ENCODE results near the gene POLK. TPM values are rescaled to one million over a fixed set of nuclear protein-coding genes. Genes with fewer than 3 reads are reported as not detected.
A peak's percentile ranks its signal among the peaks of the same experiment; 100 is the strongest.

Gene POLK
- total RNA-seq, 1 donor from 2014 or later = 27.6 TPM

GRCh38 chr5:75584641-75585040 is 73.0 kb downstream of the POLK start:
- DNase-seq (ENCODE audit: low read depth) (no peak), FAIRE-seq (no peak)
- peaks cover 5% of the 10 kb centered on the region for H3K36me3 Mint-ChIP-seq (ENCODE audit: low read depth, unreplicated experiment)
- H3K9me3 Mint-ChIP-seq (ENCODE audit: unreplicated experiment) = no peaks in the 10 kb centered on the region
- no peak for TF ChIP-seq EZH2 (IDR thresholded peaks at IDR 0.05; ENCODE audit: insufficient read depth, low read length)
- peak; percentile 22 for TF ChIP-seq CTCF (IDR thresholded peaks at IDR 0.05; ENCODE audit: insufficient read depth, low read depth, low read length)
- no peak overlapping the region for H3K9ac ChIP-seq (ENCODE audit: low read length)
- no peak overlapping the region for H3K4me3 ChIP-seq (ENCODE audit: insufficient read depth, low read depth, low read length)
- H3K4me3 Mint-ChIP-seq (ENCODE audit: unreplicated experiment) = no peak overlapping the region
- no peaks in the 10 kb centered on the region for H3K79me2 ChIP-seq (ENCODE audit: insufficient read depth, low read length)
- no peaks in the 10 kb centered on the region for H3K27me3 Mint-ChIP-seq (ENCODE audit: low read depth, unreplicated experiment)
- H3K27me3 ChIP-seq (ENCODE audit: insufficient read depth, low read length) = no peaks in the 10 kb centered on the region
- H4K20me1 ChIP-seq (ENCODE audit: insufficient read depth, low read length) = no peaks in the 10 kb centered on the region
- no peaks in the 10 kb centered on the region for H3K9me3 ChIP-seq (ENCODE audit: insufficient read depth, low read depth, low read length)
- no peak overlapping the region for H2AFZ ChIP-seq (ENCODE audit: low read depth, low read length)
- peaks cover 14% of the 10 kb centered on the region for H3K36me3 ChIP-seq (ENCODE audit: insufficient read depth, low read length)
- no peaks in the 10 kb centered on the region for H3K4me1 ChIP-seq (ENCODE audit: insufficient read depth, low read length)
- no peaks in the 10 kb centered on the region for H3K4me1 Mint-ChIP-seq (ENCODE audit: low read depth, unreplicated experiment)
- no peak overlapping the region for H3K4me2 ChIP-seq (ENCODE audit: low read length)
- no peak overlapping the region for H3K27ac ChIP-seq (ENCODE audit: low read depth, low read length)
- H3K27ac Mint-ChIP-seq (ENCODE audit: unreplicated experiment) = no peak overlapping the region

- DNase-seq (ENCODE audit: low read depth) (no peak), FAIRE-seq (no peak)
- H3K4me1 Mint-ChIP-seq (ENCODE audit: low read depth, unreplicated experiment) = no peaks in the 10 kb centered on the region
- Histone ChIP-seq H3K4me1 (ENCODE audit: insufficient read depth, low read length) (no peaks in the 10 kb centered on the region), H2AFZ (ENCODE audit: low read depth, low read length) (no peak overlapping the region), H3K4me3 (ENCODE audit: insufficient read depth, low read depth, low read length) (no peak overlapping the region), H3K9ac (ENCODE audit: low read length) (no peak overlapping the region), H3K27me3 (ENCODE audit: insufficient read depth, low read length) (no peaks in the 10 kb centered on the region), H3K9me3 (ENCODE audit: insufficient read depth, low read depth, low read length) (no peaks in the 10 kb centered on the region), H3K4me2 (ENCODE audit: low read length) (no peak overlapping the region), H4K20me1 (ENCODE audit: insufficient read depth, low read length) (no peaks in the 10 kb centered on the region), H3K27ac (ENCODE audit: low read depth, low read length) (no peak overlapping the region), H3K36me3 (ENCODE audit: insufficient read depth, low read length) (peaks cover 10% of the 10 kb centered on the region), H3K79me2 (ENCODE audit: insufficient read depth, low read length) (no peaks in the 10 kb centered on the region)
- H3K27ac Mint-ChIP-seq (ENCODE audit: unreplicated experiment) = no peak overlapping the region
- H3K4me3 Mint-ChIP-seq (ENCODE audit: unreplicated experiment) = no peak overlapping the region
- no peaks in the 10 kb centered on the region for H3K9me3 Mint-ChIP-seq (ENCODE audit: unreplicated experiment)
- no peak for TF ChIP-seq CTCF (IDR thresholded peaks at IDR 0.05; ENCODE audit: insufficient read depth, low read depth, low read length)
- no peak for TF ChIP-seq EZH2 (IDR thresholded peaks at IDR 0.05; ENCODE audit: insufficient read depth, low read length)
- H3K27me3 Mint-ChIP-seq (ENCODE audit: low read depth, unreplicated experiment) = no peaks in the 10 kb centered on the region
- peaks cover 5% of the 10 kb centered on the region for H3K36me3 Mint-ChIP-seq (ENCODE audit: low read depth, unreplicated experiment)
Observed at GRCh38 chr5:75588666-75589065, 77.0 kb downstream of the POLK start.

- Mint-ChIP-seq H3K9me3 (ENCODE audit: unreplicated experiment) (no peaks in the 10 kb centered on the region), H3K36me3 (ENCODE audit: low read depth, unreplicated experiment) (peaks cover 10% of the 10 kb centered on the region), H3K4me1 (ENCODE audit: low read depth, unreplicated experiment) (peaks cover 19% of the 10 kb centered on the region), H3K27ac (ENCODE audit: unreplicated experiment) (no peak overlapping the region), H3K27me3 (ENCODE audit: low read depth, unreplicated experiment) (no peaks in the 10 kb centered on the region), H3K4me3 (ENCODE audit: unreplicated experiment) (no peak overlapping the region)
- no peak overlapping the region for H3K4me2 ChIP-seq (ENCODE audit: low read length)
- H3K4me1 ChIP-seq (ENCODE audit: insufficient read depth, low read length) = peaks cover 16% of the 10 kb centered on the region
- no peaks in the 10 kb centered on the region for H3K79me2 ChIP-seq (ENCODE audit: insufficient read depth, low read length)
- DNase-seq (ENCODE audit: low read depth) (no peak), FAIRE-seq (no peak)
- no peaks in the 10 kb centered on the region for H3K27me3 ChIP-seq (ENCODE audit: insufficient read depth, low read length)
- H3K27ac ChIP-seq (ENCODE audit: low read depth, low read length) = no peak overlapping the region
- TF ChIP-seq CTCF (IDR thresholded peaks at IDR 0.05; ENCODE audit: insufficient read depth, low read depth, low read length) = no peak
- no peak for TF ChIP-seq EZH2 (IDR thresholded peaks at IDR 0.05; ENCODE audit: insufficient read depth, low read length)
- no peaks in the 10 kb centered on the region for H3K36me3 ChIP-seq (ENCODE audit: insufficient read depth, low read length)
- no peak overlapping the region for H3K9ac ChIP-seq (ENCODE audit: low read length)
- H4K20me1 ChIP-seq (ENCODE audit: insufficient read depth, low read length) = no peaks in the 10 kb centered on the region
- no peak overlapping the region for H2AFZ ChIP-seq (ENCODE audit: low read depth, low read length)
- no peaks in the 10 kb centered on the region for H3K9me3 ChIP-seq (ENCODE audit: insufficient read depth, low read depth, low read length)
- no peak overlapping the region for H3K4me3 ChIP-seq (ENCODE audit: insufficient read depth, low read depth, low read length)
Observed at GRCh38 chr5:75600535-75600934, 88.8 kb downstream of the POLK start.

Measured in astrocyte (in vitro differentiated cells and primary cell).